Neural progenitor cell (in vitro differentiated cells): ENCODE results near the gene PEPD. TPM values are rescaled to one million over a fixed set of nuclear protein-coding genes. Genes with fewer than 3 reads are reported as not detected.

ENCODE experiments used
- DNase-seq: peaks from one replicate; pipeline ENCODE4 v3.0.0-alpha.2; 2016; ENCODE audit warnings: low spot score
- H2AFZ ChIP-seq: fragments of 200-600 bp; sonication (generic); replicated peaks from 2 replicates; pipeline ENCODE4 v1.6.1; 2016; ENCODE audit warnings: antibody characterized with exemption
- H3F3A ChIP-seq: fragments of 200-600 bp; sonication (generic); 2 replicates; pipeline ENCODE4 v1.6.1; 2016; ENCODE audit warnings: antibody characterized with exemption, low read depth
- H3K27ac ChIP-seq: fragments of 200-600 bp; sonication (generic); 2 replicates; pipeline ENCODE4 v1.5.1; 2016; ENCODE audit warnings: mild to moderate bottlenecking
- H3K27me3 ChIP-seq: fragments of 200-600 bp; sonication (generic); 2 replicates; pipeline ENCODE4 v1.6.1; 2016; ENCODE audit warnings: mild to moderate bottlenecking, moderate library complexity
- H3K36me3 ChIP-seq: fragments of 200-600 bp; sonication (generic); 2 replicates; pipeline ENCODE4 v1.5.1; 2016
- H3K4me1 ChIP-seq: fragments of 200-600 bp; sonication (generic); 2 replicates; pipeline ENCODE4 v1.6.1; 2016; ENCODE audit warnings: mixed run types
- H3K4me2 ChIP-seq: fragments of 200-600 bp; sonication (generic); 2 replicates; pipeline ENCODE4 v1.6.1; 2016
- H3K4me3 ChIP-seq: fragments of 200-600 bp; sonication (generic); 2 replicates; pipeline ENCODE4 v1.5.1; 2016
- H3K79me2 ChIP-seq: fragments of 200-600 bp; sonication (generic); 2 replicates; pipeline ENCODE4 v1.6.1; 2016; ENCODE audit warnings: low read depth
- H3K9ac ChIP-seq: fragments of 200-600 bp; sonication (generic); 2 replicates; pipeline ENCODE4 v1.6.1; 2016
- H3K9me3 ChIP-seq: fragments of 200-600 bp; sonication (generic); 2 replicates; pipeline ENCODE4 v1.5.1; 2016; ENCODE audit warnings: low read depth
- H4K20me1 ChIP-seq: fragments of 200-600 bp; sonication (generic); 2 replicates; pipeline ENCODE4 v1.6.1; 2016; ENCODE audit warnings: low read depth
- H3K27ac Mint-ChIP-seq: 3 replicates; pipeline ENCODE4 v1.8.0; 2021; ENCODE audit warnings: mixed read lengths
- H3K27me3 Mint-ChIP-seq: 2 replicates; pipeline ENCODE4 v1.8.0; 2022; ENCODE audit warnings: low read depth, mild to moderate bottlenecking, inconsistent platforms, moderate library complexity, mixed read lengths; ENCODE audit not compliant: insufficient read depth
- H3K36me3 Mint-ChIP-seq: 3 replicates; pipeline ENCODE4 v1.8.0; 2021; ENCODE audit warnings: mixed read lengths
- H3K4me1 Mint-ChIP-seq: 3 replicates; pipeline ENCODE4 v1.8.0; 2021; ENCODE audit warnings: mixed read lengths
- H3K4me3 Mint-ChIP-seq: 3 replicates; pipeline ENCODE4 v1.8.0; 2021; ENCODE audit warnings: mild to moderate bottlenecking, moderate library complexity, mixed read lengths
- H3K9me3 Mint-ChIP-seq: 3 replicates; pipeline ENCODE4 v1.8.0; 2020; ENCODE audit warnings: mixed read lengths
- EZH2 ChIP-seq: fragments of 200-600 bp; sonication (generic); IDR thresholded peaks from 2 replicates; pipeline ENCODE4 v1.6.1; 2017; ENCODE audit warnings: antibody characterized with exemption, mild to moderate bottlenecking, moderate library complexity
- EZH2phosphoT487 ChIP-seq: fragments of 200-600 bp; sonication (generic); IDR thresholded peaks from 2 replicates; pipeline ENCODE4 v1.6.1; 2017; ENCODE audit warnings: antibody characterized with exemption
- total RNA-seq: library from RNA; depleted of rRNA; stranded (reverse); fragments of >200 nt; gene quantifications from 2 replicates; pipeline ENCODE4 v1.2.3, GENCODE V29; 2015; ENCODE audit warnings: low replicate concordance
- TF ChIP-seq, protein P1 (sequence below): fragments of 200-600 bp; sonication (generic); IDR thresholded peaks from 2 replicates; pipeline ENCODE4 v1.5.1; 2017; ENCODE audit warnings: antibody characterized with exemption, mild to moderate bottlenecking

Gene PEPD
- total RNA-seq, 1 donor from 2014 or later, result 47.0 TPM

- peaks cover 12% of the 10 kb centered on the region for H3F3A ChIP-seq
- H3K9me3 ChIP-seq, result no peaks in the 10 kb centered on the region
- no peak for DNase-seq
- H3K4me2 ChIP-seq, result peak overlapping the region; percentile 64
- TF ChIP-seq EZH2phosphoT487, result no peak
- no peak for TF ChIP-seq EZH2
- TF ChIP-seq, protein P1, sequence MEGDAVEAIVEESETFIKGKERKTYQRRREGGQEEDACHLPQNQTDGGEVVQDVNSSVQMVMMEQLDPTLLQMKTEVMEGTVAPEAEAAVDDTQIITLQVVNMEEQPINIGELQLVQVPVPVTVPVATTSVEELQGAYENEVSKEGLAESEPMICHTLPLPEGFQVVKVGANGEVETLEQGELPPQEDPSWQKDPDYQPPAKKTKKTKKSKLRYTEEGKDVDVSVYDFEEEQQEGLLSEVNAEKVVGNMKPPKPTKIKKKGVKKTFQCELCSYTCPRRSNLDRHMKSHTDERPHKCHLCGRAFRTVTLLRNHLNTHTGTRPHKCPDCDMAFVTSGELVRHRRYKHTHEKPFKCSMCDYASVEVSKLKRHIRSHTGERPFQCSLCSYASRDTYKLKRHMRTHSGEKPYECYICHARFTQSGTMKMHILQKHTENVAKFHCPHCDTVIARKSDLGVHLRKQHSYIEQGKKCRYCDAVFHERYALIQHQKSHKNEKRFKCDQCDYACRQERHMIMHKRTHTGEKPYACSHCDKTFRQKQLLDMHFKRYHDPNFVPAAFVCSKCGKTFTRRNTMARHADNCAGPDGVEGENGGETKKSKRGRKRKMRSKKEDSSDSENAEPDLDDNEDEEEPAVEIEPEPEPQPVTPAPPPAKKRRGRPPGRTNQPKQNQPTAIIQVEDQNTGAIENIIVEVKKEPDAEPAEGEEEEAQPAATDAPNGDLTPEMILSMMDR, result no peak
- H3K79me2 ChIP-seq, result peaks cover 47% of the 10 kb centered on the region
- no peaks in the 10 kb centered on the region for H3K27me3 ChIP-seq
- H3K4me1 Mint-ChIP-seq, result peaks cover 21% of the 10 kb centered on the region
- H3K27me3 Mint-ChIP-seq, result peaks cover 6% of the 10 kb centered on the region
- no peak overlapping the region for H3K4me3 Mint-ChIP-seq
- H3K9ac ChIP-seq, result no peak overlapping the region
- H2AFZ ChIP-seq, result no peak overlapping the region
- H3K36me3 ChIP-seq, result no peaks in the 10 kb centered on the region
- H4K20me1 ChIP-seq, result peaks cover 3% of the 10 kb centered on the region
- H3K4me1 ChIP-seq, result peaks cover 18% of the 10 kb centered on the region
- H3K4me3 ChIP-seq, result no peak overlapping the region
- no peaks in the 10 kb centered on the region for H3K36me3 Mint-ChIP-seq
- H3K27ac Mint-ChIP-seq, result no peak overlapping the region
- H3K9me3 Mint-ChIP-seq, result no peaks in the 10 kb centered on the region
- H3K27ac ChIP-seq, result peak overlapping the region; percentile 13
Measured at GRCh38 chr19:33517922-33518321, 3.7 kb downstream of the PEPD start.

DNA sequence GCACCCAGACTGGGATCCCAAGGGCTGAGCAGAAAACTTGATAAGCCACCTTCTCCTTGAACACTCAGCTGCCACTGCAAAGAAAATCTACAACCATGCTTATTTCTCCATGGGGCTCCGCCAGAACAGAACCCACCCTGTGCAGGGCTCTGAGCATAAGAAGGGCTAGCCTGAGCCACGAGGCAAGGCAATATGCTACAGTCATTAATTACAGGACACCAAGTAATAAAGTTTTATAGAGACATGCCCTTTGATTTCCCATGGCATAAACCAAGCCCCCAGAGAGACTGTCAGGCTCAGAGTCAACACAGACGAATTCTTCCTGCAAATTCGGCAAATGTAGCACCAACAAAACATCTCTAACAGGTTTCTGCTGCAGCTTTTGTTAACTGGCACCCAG, 5.7 kb downstream of the PEPD start:
- Mint-ChIP-seq H3K9me3 (no peaks in the 10 kb centered on the region), H3K4me3 (no peak overlapping the region), H3K4me1 (peaks cover 13% of the 10 kb centered on the region), H3K27me3 (peaks cover 5% of the 10 kb centered on the region), H3K27ac (no peak overlapping the region), H3K36me3 (no peaks in the 10 kb centered on the region)
- H4K20me1 ChIP-seq, result peaks cover 3% of the 10 kb centered on the region
- H3F3A ChIP-seq, result peaks cover 12% of the 10 kb centered on the region
- peaks cover 13% of the 10 kb centered on the region for H3K4me1 ChIP-seq
- H2AFZ ChIP-seq, result no peak overlapping the region
- H3K27ac ChIP-seq, result no peak overlapping the region
- DNase-seq, result no peak
- H3K9ac ChIP-seq, result peak overlapping the region; percentile 20
- H3K4me2 ChIP-seq, result no peak overlapping the region
- no peak for TF ChIP-seq EZH2
- TF ChIP-seq, protein P1, result no peak
- no peak for TF ChIP-seq EZH2phosphoT487
- H3K79me2 ChIP-seq, result peaks cover 44% of the 10 kb centered on the region
- H3K9me3 ChIP-seq, result no peaks in the 10 kb centered on the region
- H3K4me3 ChIP-seq, result no peak overlapping the region
- H3K36me3 ChIP-seq, result no peaks in the 10 kb centered on the region
- no peaks in the 10 kb centered on the region for H3K27me3 ChIP-seq

DNA sequence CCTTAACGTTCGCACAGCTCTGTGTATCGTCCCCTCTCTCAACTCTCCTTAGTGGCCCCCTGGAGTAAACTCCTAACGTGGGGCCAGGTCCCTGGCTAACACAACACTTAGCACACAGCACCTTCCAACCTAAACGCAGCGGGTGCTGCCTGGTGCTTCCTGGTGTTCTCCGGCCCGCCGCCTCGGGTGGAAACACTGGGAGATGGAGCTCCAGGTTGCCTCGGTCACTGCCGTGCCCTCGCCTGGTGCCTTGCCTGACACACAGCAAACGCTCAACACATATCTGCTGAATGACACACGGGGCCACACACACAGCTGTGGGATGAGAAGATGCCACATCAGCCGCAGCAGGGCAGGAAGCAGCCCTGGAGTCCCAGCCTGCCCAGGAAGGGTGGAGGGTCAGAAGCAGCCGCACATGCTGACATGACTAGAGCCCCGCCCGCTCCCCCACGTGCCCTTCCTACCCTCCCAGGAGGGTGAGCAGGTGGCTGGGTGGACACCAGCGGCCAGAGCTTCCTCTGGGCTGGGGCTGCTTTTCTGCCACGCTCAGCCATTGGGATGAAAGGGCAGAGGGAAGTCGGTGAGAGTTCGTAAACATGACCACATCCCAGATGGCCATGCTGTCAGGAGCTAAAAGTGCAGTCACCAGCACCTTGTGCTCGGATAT, 6.6 kb downstream of the PEPD start:
- Mint-ChIP-seq H3K27me3 (peaks cover 2% of the 10 kb centered on the region), H3K4me3 (no peak overlapping the region), H3K36me3 (no peaks in the 10 kb centered on the region), H3K9me3 (no peaks in the 10 kb centered on the region), H3K4me1 (peaks cover 8% of the 10 kb centered on the region), H3K27ac (no peak overlapping the region)
- H3K79me2 ChIP-seq, result peaks cover 35% of the 10 kb centered on the region
- H3F3A ChIP-seq, result peaks cover 12% of the 10 kb centered on the region
- no peak overlapping the region for H3K4me2 ChIP-seq
- H3K27ac ChIP-seq, result no peak overlapping the region
- no peaks in the 10 kb centered on the region for H3K27me3 ChIP-seq
- H3K4me3 ChIP-seq, result no peak overlapping the region
- no peak overlapping the region for H2AFZ ChIP-seq
- H3K9me3 ChIP-seq, result no peaks in the 10 kb centered on the region
- TF ChIP-seq EZH2 (no peak), EZH2phosphoT487 (no peak)
- TF ChIP-seq, protein P1, result no peak
- peak overlapping the region; percentile 20 for H3K9ac ChIP-seq
- H3K4me1 ChIP-seq, result peaks cover 13% of the 10 kb centered on the region
- peaks cover 3% of the 10 kb centered on the region for H4K20me1 ChIP-seq
- DNase-seq, result no peak
- H3K36me3 ChIP-seq, result no peaks in the 10 kb centered on the region
